ENCODE results near the gene TTLL7.

The TTLL7 gene

GRCh38 chr1:83976920-83977319, 22.0 kb downstream of the TTLL7 start:
- no peak for TF ChIP-seq CTCF (conservative IDR thresholded peaks at IDR 0.05; ENCODE audit: low read length)

DNA sequence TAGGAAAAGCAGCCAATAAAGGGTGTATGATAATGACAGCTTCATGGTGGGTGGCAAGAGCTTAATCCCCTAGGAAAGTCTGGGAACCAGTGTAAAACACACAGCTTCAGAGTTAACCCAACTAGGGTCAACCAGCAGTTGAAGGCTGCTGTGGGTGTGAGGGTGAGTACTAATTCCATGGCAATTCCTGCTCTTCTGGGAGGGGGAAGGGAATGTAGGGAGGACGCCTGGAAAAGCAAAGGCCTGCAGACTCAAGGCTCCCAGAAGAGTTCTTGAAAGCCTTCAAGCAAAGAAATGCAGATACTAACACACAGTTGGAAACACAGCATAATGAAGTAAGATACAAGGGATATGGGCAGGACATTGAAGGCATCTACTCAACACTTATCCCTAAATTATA, 28.1 kb downstream of the TTLL7 start:
- DNase-seq (ENCODE audit: low read depth): no peak
- no peak overlapping the region for H3K4me3 ChIP-seq (ENCODE audit: low read length)
- TF ChIP-seq CTCF (conservative IDR thresholded peaks at IDR 0.05; ENCODE audit: low read length): no peak

More at GRCh38 chr1:83976920-83977319, 22.0 kb downstream of the TTLL7 start:
- DNase-seq (ENCODE audit: low read depth): no peak
- no peak overlapping the region for H3K4me3 ChIP-seq (ENCODE audit: low read length)

- no peak for TF ChIP-seq CTCF (conservative IDR thresholded peaks at IDR 0.05; ENCODE audit: low read length)
- no peak overlapping the region for H3K4me3 ChIP-seq (ENCODE audit: low read length)
- DNase-seq (ENCODE audit: low read depth): no peak
Measured at GRCh38 chr1:83970114-83970513, 28.8 kb downstream of the TTLL7 start.

- no peak for TF ChIP-seq CTCF (conservative IDR thresholded peaks at IDR 0.05; ENCODE audit: low read length)
- no peak overlapping the region for H3K4me3 ChIP-seq (ENCODE audit: low read length)
- DNase-seq (ENCODE audit: low read depth): no peak
Measured at GRCh38 chr1:83967336-83967735, 31.6 kb downstream of the TTLL7 start.

GRCh38 chr1:83964153-83964552, 34.8 kb downstream of the TTLL7 start:
- no peak for TF ChIP-seq CTCF (conservative IDR thresholded peaks at IDR 0.05; ENCODE audit: low read length)
- H3K4me3 ChIP-seq (ENCODE audit: low read length): no peak overlapping the region
- no peak for DNase-seq (ENCODE audit: low read depth)

GRCh38 chr1:83961571-83962295, 37.2 kb downstream of the TTLL7 start:
- TF ChIP-seq CTCF (conservative IDR thresholded peaks at IDR 0.05; ENCODE audit: low read length): no peak
- H3K4me3 ChIP-seq (ENCODE audit: low read length): no peak overlapping the region
- no peak for DNase-seq (ENCODE audit: low read depth)

DNA sequence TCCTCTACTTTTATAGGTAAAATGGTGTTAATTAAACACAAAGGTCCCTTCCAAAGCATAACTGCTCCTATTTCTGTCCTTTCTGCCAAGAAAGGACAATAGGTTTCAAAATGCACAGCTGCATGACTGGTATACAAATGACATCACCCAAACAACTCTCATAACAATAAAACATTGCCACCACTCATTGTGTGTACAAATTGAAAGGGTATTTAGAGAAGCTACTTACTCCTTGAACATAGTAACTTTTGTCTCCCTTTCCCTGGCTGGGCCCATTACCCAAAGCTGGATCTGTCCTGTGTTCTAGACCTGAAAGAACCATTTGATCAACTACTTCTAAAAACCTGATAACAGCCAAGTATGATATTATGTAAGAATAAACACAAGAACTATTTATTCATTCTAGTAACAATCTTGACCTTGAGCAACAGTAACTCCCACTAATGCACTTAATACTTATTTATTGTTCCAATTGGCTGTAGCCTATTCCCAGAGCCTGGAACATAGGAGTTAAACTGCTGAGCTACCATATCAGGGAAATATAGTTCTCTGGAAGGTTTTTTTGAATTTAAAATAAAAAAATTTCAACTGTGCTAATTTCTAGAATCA, 38.2 kb downstream of the TTLL7 start:
- no peak for DNase-seq (ENCODE audit: low read depth)
- TF ChIP-seq CTCF (conservative IDR thresholded peaks at IDR 0.05; ENCODE audit: low read length): no peak
- no peak overlapping the region for H3K4me3 ChIP-seq (ENCODE audit: low read length)
